Measurements from ENCODE around the gene SMAD7. TPM values are rescaled to one million over a fixed set of nuclear protein-coding genes. Genes with fewer than 3 reads are reported as not detected.

Gene SMAD7
- total RNA-seq, 2 experiments from 2014 or later, result 2.9 to 15.1 TPM

- H3K79me2 ChIP-seq (ENCODE audit: insufficient read depth, low read depth, low read length), result no peaks in the 10 kb centered on the region
- DNase-seq (ENCODE audit: low spot score), result no peak
- no peaks in the 10 kb centered on the region for H4K20me1 ChIP-seq (ENCODE audit: insufficient read depth, low read length)
- POLR2A ChIA-PET, result interaction anchor here (0.6 kb wide), 1 partner anchor 568 kb away, joined by 3 read pairs; no protein-coding TSS in a partner anchor
- no peak overlapping the region for H3K4me3 ChIP-seq (ENCODE audit: low read depth, low read length, poor library complexity, severe bottlenecking)
- no peaks in the 10 kb centered on the region for H3K9me3 ChIP-seq (ENCODE audit: low read length)
- TF ChIP-seq CTCF (conservative IDR thresholded peaks at IDR 0.05; ENCODE audit: low read length) (no peak), EZH2phosphoT487 (IDR thresholded peaks at IDR 0.05; ENCODE audit: borderline replicate concordance, low read depth, low read length) (no peak)
- peaks cover 24% of the 10 kb centered on the region for H3K4me1 ChIP-seq (ENCODE audit: insufficient read depth, low read length, poor library complexity, severe bottlenecking)
- no peak overlapping the region for H3K27ac ChIP-seq (ENCODE audit: low read depth, low read length, poor library complexity, severe bottlenecking)
- intact Hi-C loops (cut with micrococcal nuclease; ENCODE audit: unreplicated experiment), result no loop called here
- CTCF ChIA-PET (ENCODE audit: unreplicated experiment), result no interaction called here
- no peaks in the 10 kb centered on the region for H3K9me2 ChIP-seq (ENCODE audit: insufficient read depth, low read length)
- H3K36me3 ChIP-seq (ENCODE audit: insufficient read depth, low read length), result no peaks in the 10 kb centered on the region
- no peak overlapping the region for H2AFZ ChIP-seq (ENCODE audit: low read length)
- no peak overlapping the region for H3K4me2 ChIP-seq (ENCODE audit: low read length)
- no TSS peak for BruUV-seq (replicated peaks)
Observed at GRCh38 chr18:48979944-48980890, 29.5 kb upstream of the SMAD7 start.

GRCh38 chr18:48977914-48978313 lies 27.1 kb upstream of the SMAD7 start:
- no peak overlapping the region for H2AFZ ChIP-seq (ENCODE audit: low read length)
- no peaks in the 10 kb centered on the region for H3K36me3 ChIP-seq (ENCODE audit: insufficient read depth, low read length)
- H3K4me1 ChIP-seq (ENCODE audit: insufficient read depth, low read length, poor library complexity, severe bottlenecking), result peaks cover 17% of the 10 kb centered on the region
- H3K79me2 ChIP-seq (ENCODE audit: insufficient read depth, low read depth, low read length), result no peaks in the 10 kb centered on the region
- no peaks in the 10 kb centered on the region for H3K9me2 ChIP-seq (ENCODE audit: insufficient read depth, low read length)
- DNase-seq (ENCODE audit: low spot score), result no peak
- no peaks in the 10 kb centered on the region for H3K9me3 ChIP-seq (ENCODE audit: low read length)
- H3K4me3 ChIP-seq (ENCODE audit: low read depth, low read length, poor library complexity, severe bottlenecking), result no peak overlapping the region
- no peaks in the 10 kb centered on the region for H4K20me1 ChIP-seq (ENCODE audit: insufficient read depth, low read length)
- BruUV-seq (replicated peaks), result no TSS peak
- ChIA-PET CTCF (ENCODE audit: unreplicated experiment) (no interaction called here), POLR2A (no interaction called here)
- no peak overlapping the region for H3K27ac ChIP-seq (ENCODE audit: low read depth, low read length, poor library complexity, severe bottlenecking)
- H3K4me2 ChIP-seq (ENCODE audit: low read length), result no peak overlapping the region
- no peak for TF ChIP-seq EZH2phosphoT487 (IDR thresholded peaks at IDR 0.05; ENCODE audit: borderline replicate concordance, low read depth, low read length)
- no peak for TF ChIP-seq CTCF (conservative IDR thresholded peaks at IDR 0.05; ENCODE audit: low read length)
- intact Hi-C loops (cut with micrococcal nuclease; ENCODE audit: unreplicated experiment), result no loop called here

Data from OCI-LY7 (cell line).